CD14-positive monocyte (primary cell): ENCODE data around the gene MEG3. TPM values are rescaled to one million over a fixed set of nuclear protein-coding genes. Genes with fewer than 3 reads are reported as not detected.

Experiments
- DNase-seq, 3 donors: peaks; one replicate each; pipeline ENCODE4 v3.0.0-alpha.2; 2011 to 2022
- H2AFZ ChIP-seq: 2 replicates; pipeline ENCODE4 v1.6.0; 2012; ENCODE audit warnings: mild to moderate bottlenecking, low read depth, low read length, inconsistent platforms; ENCODE audit not compliant: insufficient read depth, poor library complexity, severe bottlenecking
- H3K27ac ChIP-seq, 2 donors: 1 replicate in 1 of 2; 2 replicates in 1 of 2; pipeline ENCODE4 v1.5.1; 2012 to 2013; ENCODE audit warnings: low read length in 2 of 2, control low read depth in 1 of 2, inconsistent platforms in 1 of 2, low read depth in 1 of 2, mild to moderate bottlenecking in 1 of 2
- H3K27me3 ChIP-seq, 2 donors: one replicate each; pipeline versions ENCODE4 v1.6.0 to v1.6.1; 2011 to 2013; ENCODE audit warnings: low read length in 2 of 2; ENCODE audit not compliant: control insufficient read depth in 2 of 2, insufficient read depth in 2 of 2
- H3K36me3 ChIP-seq, 2 donors: replicated peaks in 1 of 2; 1 replicate in 1 of 2; 2 replicates in 1 of 2; pipeline versions ENCODE4 v1.5.1 to v1.6.1; 2012 to 2013; ENCODE audit warnings: low read length in 2 of 2, control low read depth in 1 of 2, inconsistent platforms in 1 of 2, mild to moderate bottlenecking in 1 of 2; ENCODE audit not compliant: insufficient read depth in 2 of 2, control insufficient read depth in 1 of 2
- H3K4me1 ChIP-seq, 2 donors: 1 replicate in 1 of 2; 2 replicates in 1 of 2; pipeline versions ENCODE4 v1.5.1 to v1.6.1; 2012 to 2013; ENCODE audit warnings: low read length in 2 of 2, control low read depth in 1 of 2, inconsistent platforms in 1 of 2, mild to moderate bottlenecking in 1 of 2, moderate library complexity in 1 of 2; ENCODE audit not compliant: insufficient read depth in 2 of 2, control insufficient read depth in 1 of 2
- H3K4me2 ChIP-seq: replicated peaks from 2 replicates; pipeline ENCODE3; 2012; ENCODE audit warnings: low read length, moderate library complexity, mild to moderate bottlenecking; ENCODE audit not compliant: poor library complexity, severe bottlenecking; ENCODE audit errors: extremely low read depth
- H3K4me3 ChIP-seq, 3 experiments: fragments of 200-600 bp in 1 of 3; sonication (generic) in 1 of 3; replicated peaks in 1 of 3; 1 replicate in 2 of 3; 2 replicates in 1 of 3; pipeline ENCODE4 v1.5.1; 2011 to 2013; ENCODE audit warnings: low read length in 3 of 3, mild to moderate bottlenecking in 3 of 3, control low read depth in 2 of 3, low read depth in 2 of 3, inconsistent platforms in 1 of 3, moderate library complexity in 1 of 3
- H3K79me2 ChIP-seq: 2 replicates; pipeline ENCODE4 v1.6.0; 2012; ENCODE audit warnings: mild to moderate bottlenecking, control low read depth, inconsistent platforms, low read length, moderate library complexity; ENCODE audit not compliant: insufficient read depth
- H3K9ac ChIP-seq: 2 replicates; pipeline ENCODE4 v1.6.0; 2017; ENCODE audit warnings: low read length, mild to moderate bottlenecking; ENCODE audit not compliant: insufficient read depth, poor library complexity, severe bottlenecking
- H3K9me3 ChIP-seq, 2 donors: replicated peaks in 1 of 2; 1 replicate in 1 of 2; 2 replicates in 1 of 2; pipeline versions ENCODE4 v1.5.1 to v1.6.1; 2012 to 2013; ENCODE audit warnings: low read length in 2 of 2, control low read depth in 1 of 2; ENCODE audit not compliant: control insufficient read depth in 1 of 2, insufficient read depth in 1 of 2
- H4K20me1 ChIP-seq: 2 replicates; pipeline ENCODE4 v1.6.0; 2012; ENCODE audit warnings: mild to moderate bottlenecking, low read length, control low read depth, moderate library complexity; ENCODE audit not compliant: insufficient read depth
- H3K27ac Mint-ChIP-seq, 7 donors: one replicate each; pipeline ENCODE4 v1.8.0; 2020; ENCODE audit warnings: mild to moderate bottlenecking in 7 of 7, mixed read lengths in 7 of 7, moderate library complexity in 6 of 7, inconsistent platforms in 2 of 7
- H3K27me3 Mint-ChIP-seq, 3 donors: one replicate each; pipeline ENCODE4 v1.8.0; 2021 to 2022; ENCODE audit warnings: low read depth in 3 of 3, mild to moderate bottlenecking in 3 of 3, mixed read lengths in 3 of 3, moderate library complexity in 3 of 3, inconsistent platforms in 1 of 3
- H3K36me3 Mint-ChIP-seq, 2 donors: one replicate each; pipeline ENCODE4 v1.8.0; 2020; ENCODE audit warnings: mixed read lengths in 2 of 2, inconsistent platforms in 1 of 2, mild to moderate bottlenecking in 1 of 2
- H3K4me1 Mint-ChIP-seq: one replicate; pipeline ENCODE4 v1.8.0; 2020; ENCODE audit warnings: mild to moderate bottlenecking, mixed read lengths
- H3K4me3 Mint-ChIP-seq, 2 donors: one replicate each; pipeline ENCODE4 v1.8.0; 2020; ENCODE audit warnings: mild to moderate bottlenecking in 2 of 2, mixed read lengths in 2 of 2, moderate library complexity in 1 of 2
- H3K9me3 Mint-ChIP-seq, 7 donors: one replicate each; pipeline ENCODE4 v1.8.0; 2020 to 2022; ENCODE audit warnings: mixed read lengths in 7 of 7, mild to moderate bottlenecking in 6 of 7, moderate library complexity in 6 of 7, inconsistent platforms in 2 of 7
- CTCF ChIP-seq: fragments of 200-600 bp; IDR thresholded peaks from one replicate; pipeline ENCODE4 v1.8.0; 2022; ENCODE audit warnings: antibody characterized with exemption, mild to moderate bottlenecking
- WGBS: methylation state at CpG from one replicate; pipeline ENCODE4 v1.1.5; 2013; ENCODE audit warnings: missing lambda C conversion rate; ENCODE audit not compliant: insufficient coverage; 5-methylcytosine and 5-hydroxymethylcytosine counted together
- intact Hi-C, 2 donors: fragments of 100-400 bp; cut with micrococcal nuclease; formaldehyde crosslinking; loops; one replicate each; pipeline versions ENCODE4 v1.15.0 to v1.15.1; 2023
- polyA plus RNA-seq, 3 donors: library from polyadenylated mRNA; depleted of rRNA in 1 of 3; unstranded in 2 of 3; stranded (reverse) in 1 of 3; fragments of 300-500 nt in 2 of 3; fragments of >200 nt in 1 of 3; fragmentation: Illumina TruSeq in 2 of 3; gene quantifications; 1 replicate in 2 of 3; 2 replicates in 1 of 3; pipeline ENCODE4 v1.2.3, GENCODE V29; 2012 to 2021

Gene MEG3
- polyA plus RNA-seq, 3 donors = 1.7 TPM; not detected in 2

GRCh38 chr14:100893228-100893601 lies 67.3 kb downstream of the MEG3 start:
- Histone ChIP-seq H3K27me3 (peaks cover 0 to 2% of the 10 kb centered on the region in 2 donors), H3K27ac (no peak overlapping the region), H2AFZ (no peak overlapping the region), H3K4me3 (no peak overlapping the region), H4K20me1 (no peaks in the 10 kb centered on the region), H3K4me1 (no peaks in the 10 kb centered on the region), H3K9ac (no peak overlapping the region), H3K36me3 (no peaks in the 10 kb centered on the region), H3K4me2 (no peak overlapping the region), H3K9me3 (no peaks in the 10 kb centered on the region), H3K79me2 (no peaks in the 10 kb centered on the region)
- no peak for DNase-seq
- Mint-ChIP-seq H3K4me1 (no peaks in the 10 kb centered on the region), H3K27ac (no peak overlapping the region), H3K9me3 (no peaks in the 10 kb centered on the region), H3K4me3 (no peak overlapping the region), H3K36me3 (no peaks in the 10 kb centered on the region), H3K27me3 (peaks cover 0 to 12% (median 6%) of the 10 kb centered on the region in 3 donors)
- 83% methylated on average over 1 of the region's 8 CpGs for WGBS
- TF ChIP-seq CTCF = no peak
- intact Hi-C loops = no loop called here

- no peaks in the 10 kb centered on the region for H3K9me3 Mint-ChIP-seq
- Histone ChIP-seq H3K79me2 (no peaks in the 10 kb centered on the region), H3K27me3 (peaks cover 0 to 7% of the 10 kb centered on the region in 2 donors), H3K9ac (no peak overlapping the region), H3K36me3 (no peaks in the 10 kb centered on the region), H3K4me2 (no peak overlapping the region), H3K4me1 (no peaks in the 10 kb centered on the region), H3K4me3 (no peak overlapping the region), H4K20me1 (no peaks in the 10 kb centered on the region), H3K27ac (no peak overlapping the region), H2AFZ (no peak overlapping the region), H3K9me3 (no peaks in the 10 kb centered on the region)
- no peak overlapping the region for H3K27ac Mint-ChIP-seq
- no peaks in the 10 kb centered on the region for H3K4me1 Mint-ChIP-seq
- peaks cover 5 to 17% (median 8%) of the 10 kb centered on the region in 3 donors for H3K27me3 Mint-ChIP-seq
- H3K36me3 Mint-ChIP-seq = no peaks in the 10 kb centered on the region
- no peak for DNase-seq
- no peak for TF ChIP-seq CTCF
- intact Hi-C loops = no loop called here
- no peak overlapping the region for H3K4me3 Mint-ChIP-seq
- WGBS = 90% methylated on average over 10 of the region's 11 CpGs
Measured at GRCh38 chr14:100893760-100894159, 67.8 kb downstream of the MEG3 start.
